Sciatic nerve (tissue), 2 donors: ENCODE data around the gene CDH16. TPM values are rescaled to one million over a fixed set of nuclear protein-coding genes. Genes with fewer than 3 reads are reported as not detected.

Source experiments
- ATAC-seq: fragments of 200-7000 bp; cut with Tn5 transposase; one replicate; pipeline ENCODE4 v1.9.1; 2020; ENCODE audit warnings: mild to moderate bottlenecking, moderate library complexity
- DNase-seq: peaks from one replicate; pipeline ENCODE4 v3.0.0-alpha.2; 2020; ENCODE audit warnings: low spot score
- intact Hi-C: fragments of 100-400 bp; cut with DNase I; formaldehyde crosslinking; loops from one replicate; pipeline ENCODE4 v1.14.2; 2022
- total RNA-seq: library from RNA; stranded (reverse); fragmentation: NEBNext Ultra II Directional; extraction: Animal tissue kit (Norgen Biotek cat#: 25700); gene quantifications from one replicate; pipeline ENCODE4 v1.2.1, GENCODE V29; 2021
- donor health status: DM: no; HTN: no; CAD: no.
- donor health status: DM: no; HTN: no; CAD: no.

Gene CDH16
- total RNA-seq, 1 donor from 2014 or later = not detected

GRCh38 chr16:66858740-66859396, 59.8 kb downstream of the CDH16 start:
- intact Hi-C loops = no loop called here
- ATAC-seq = no peak
- DNase-seq = no peak

Other genes with a start within 250 kb of the CDH16 start
- 17.8 TPM for gene CMTM4, start 222.1 kb downstream of the CDH16 start, total RNA-seq
- 205 TPM for gene DYNC1LI2, start 167.3 kb downstream of the CDH16 start, total RNA-seq
- gene TERB1, start 117.3 kb downstream of the CDH16 start, total RNA-seq = 0.58 TPM
- gene NAE1, start 87.9 kb downstream of the CDH16 start, total RNA-seq = 60.6 TPM
- gene CA7, start 74.5 kb downstream of the CDH16 start, total RNA-seq = not detected
- gene PDP2, start 38.4 kb downstream of the CDH16 start, total RNA-seq = 17.6 TPM
- gene RRAD, start 6.7 kb upstream of the CDH16 start, total RNA-seq = 6.2 TPM
- gene CIAO2B, start 15.5 kb upstream of the CDH16 start, total RNA-seq = 69.7 TPM
- gene CES2, start 16.6 kb upstream of the CDH16 start, total RNA-seq = 27.8 TPM
- 0.71 TPM for gene CES3, start 42.4 kb upstream of the CDH16 start, total RNA-seq
- gene CES4A, start 69.7 kb upstream of the CDH16 start, total RNA-seq = 13.2 TPM
- 60.3 TPM for gene CBFB, start 110.3 kb upstream of the CDH16 start, total RNA-seq
- 13.2 TPM for gene PHAF1, start 191.1 kb upstream of the CDH16 start, total RNA-seq
- gene B3GNT9, start 232.1 kb upstream of the CDH16 start, total RNA-seq = 13.9 TPM
- 11.3 TPM for gene TRADD, start 241.0 kb upstream of the CDH16 start, total RNA-seq
- 10.1 TPM for gene FBXL8, start 241.1 kb upstream of the CDH16 start, total RNA-seq
- gene HSF4, start 245.9 kb upstream of the CDH16 start, total RNA-seq = 123 TPM